ENCODE results near the gene DPYD. TPM values are rescaled to one million over a fixed set of nuclear protein-coding genes. Genes with fewer than 3 reads are reported as not detected.

Gene DPYD
- total and polyA plus RNA-seq, 4 donors = 16.2 to 51.3 (median 29.1) TPM

DNA sequence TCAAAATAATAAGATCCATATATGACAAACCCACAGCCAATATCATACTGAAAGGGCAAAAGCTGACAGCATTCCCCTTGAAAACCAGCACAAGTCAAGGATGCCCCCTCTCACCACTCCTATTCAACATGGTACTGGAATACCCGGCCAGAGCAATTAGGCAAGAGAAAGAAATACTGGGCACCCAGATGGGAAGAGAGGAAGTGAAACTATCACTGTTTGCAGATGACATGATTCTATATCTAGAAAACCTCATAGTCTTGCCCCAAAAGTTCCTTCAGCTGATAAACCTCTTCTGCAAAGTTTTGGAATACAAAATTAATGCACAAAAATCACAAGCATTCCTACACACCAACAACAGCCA, 756.6 kb downstream of the DPYD start:
- Histone ChIP-seq H3K27ac (ENCODE audit: low read depth in 1 of 2, low read length in 2 of 2) (no peak overlapping the region), H3K36me3 (ENCODE audit: control insufficient read depth in 1 of 2, insufficient read depth in 2 of 2, low read length in 1 of 2) (no peaks in the 10 kb centered on the region), H3K27me3 (ENCODE audit: control insufficient read depth in 1 of 2, insufficient read depth in 2 of 2, low read length in 1 of 2) (no peaks in the 10 kb centered on the region), H3K4me3 (ENCODE audit: low read length in 2 of 2) (no peak overlapping the region), H3K4me1 (ENCODE audit: control insufficient read depth in 1 of 2, insufficient read depth in 2 of 2, low read length in 2 of 2) (no peaks in the 10 kb centered on the region), H3K9me3 (ENCODE audit: control insufficient read depth, low read length) (no peaks in the 10 kb centered on the region)
- DNase-seq (no peak), ATAC-seq (ENCODE audit: low FRiP score) (no peak)
- intact Hi-C loops (cut with DNase I) = no loop called here
- 83 to 84% methylated on average over 1 of the region's 1 CpG for WGBS, 2 donors

DNA sequence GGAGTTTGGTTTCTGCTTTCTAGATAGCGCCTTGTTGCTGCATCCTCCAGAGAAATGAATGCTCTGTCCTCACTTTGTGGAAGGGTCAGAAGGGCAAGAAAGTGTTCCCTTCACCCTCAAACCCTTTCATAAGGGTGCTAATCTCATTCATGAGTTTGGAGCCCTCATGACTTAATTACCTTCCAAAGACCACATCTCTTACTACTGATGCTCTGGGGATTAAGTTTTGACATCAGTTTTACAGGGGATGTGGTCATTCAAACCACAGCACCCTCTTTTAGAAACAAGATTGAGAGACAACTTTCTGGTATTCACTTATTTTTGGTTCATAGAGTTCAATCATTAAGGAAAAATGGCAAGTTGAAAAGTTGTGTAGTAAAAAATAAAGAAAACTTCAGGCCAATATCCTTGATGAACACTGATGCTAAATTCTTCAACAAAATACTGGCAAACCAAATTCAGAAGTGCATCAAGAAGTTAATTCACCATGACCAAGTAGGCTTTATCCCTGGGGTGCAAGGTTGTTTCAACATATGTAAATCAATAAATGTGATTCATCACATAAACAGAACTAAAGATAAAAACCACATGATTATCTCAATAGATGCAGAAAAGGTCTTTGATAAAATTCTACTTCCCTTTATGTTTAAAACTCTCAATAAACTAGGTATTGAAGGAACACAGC, 757.1 kb downstream of the DPYD start:
- H3K27me3 ChIP-seq (ENCODE audit: control insufficient read depth in 1 of 2, insufficient read depth in 2 of 2, low read length in 1 of 2) = no peaks in the 10 kb centered on the region
- intact Hi-C loops (cut with DNase I) = no loop called here
- H3K4me1 ChIP-seq (ENCODE audit: control insufficient read depth in 1 of 2, insufficient read depth in 2 of 2, low read length in 2 of 2) = no peaks in the 10 kb centered on the region
- WGBS, 2 donors = 92 to 96% methylated on average over 1 of the region's 1 CpG
- no peaks in the 10 kb centered on the region for H3K9me3 ChIP-seq (ENCODE audit: control insufficient read depth, low read length)
- ATAC-seq (ENCODE audit: low FRiP score) = no peak
- no peaks in the 10 kb centered on the region for H3K36me3 ChIP-seq (ENCODE audit: control insufficient read depth in 1 of 2, insufficient read depth in 2 of 2, low read length in 1 of 2)
- no peak for DNase-seq
- H3K4me3 ChIP-seq (ENCODE audit: low read length in 2 of 2) = no peak overlapping the region
- H3K27ac ChIP-seq (ENCODE audit: low read depth in 1 of 2, low read length in 2 of 2) = no peak overlapping the region

DNA sequence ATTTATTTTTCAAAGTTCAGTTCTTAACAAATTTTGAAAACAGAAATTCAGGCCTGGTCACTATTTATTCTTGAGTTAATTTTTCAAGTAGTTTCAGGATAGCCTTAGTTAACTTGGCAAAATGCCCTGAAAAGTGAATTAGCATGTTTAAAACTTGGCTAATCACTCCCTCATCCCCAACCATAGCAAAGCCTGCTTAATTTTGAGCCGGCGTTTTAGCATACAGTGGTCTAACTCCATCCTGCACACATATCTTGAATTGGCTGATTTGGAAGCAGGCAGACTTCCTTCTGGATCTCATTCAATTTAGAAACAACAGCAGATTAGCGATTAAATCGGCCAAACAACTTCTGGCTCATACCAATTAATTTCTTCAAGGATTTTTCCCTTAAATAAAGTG, 760.0 kb downstream of the DPYD start:
- H3K36me3 ChIP-seq (ENCODE audit: control insufficient read depth in 1 of 2, insufficient read depth in 2 of 2, low read length in 1 of 2) = no peaks in the 10 kb centered on the region
- H3K4me3 ChIP-seq (ENCODE audit: low read length in 2 of 2) = no peak overlapping the region
- 43% methylated on average over 4 of the region's 4 CpGs for WGBS, 2 donors
- intact Hi-C loops (cut with DNase I) = no loop called here
- H3K27me3 ChIP-seq (ENCODE audit: control insufficient read depth in 1 of 2, insufficient read depth in 2 of 2, low read length in 1 of 2) = no peaks in the 10 kb centered on the region
- no peaks in the 10 kb centered on the region for H3K4me1 ChIP-seq (ENCODE audit: control insufficient read depth in 1 of 2, insufficient read depth in 2 of 2, low read length in 2 of 2)
- DNase-seq = no peak
- H3K27ac ChIP-seq (ENCODE audit: low read depth in 1 of 2, low read length in 2 of 2) = no peak overlapping the region
- ATAC-seq (ENCODE audit: low FRiP score) = no peak
- H3K9me3 ChIP-seq (ENCODE audit: control insufficient read depth, low read length) = no peaks in the 10 kb centered on the region

- intact Hi-C loops (cut with DNase I) = no loop called here
- ATAC-seq (ENCODE audit: low FRiP score) (no peak), DNase-seq (no peak)
- Histone ChIP-seq H3K4me1 (ENCODE audit: control insufficient read depth in 1 of 2, insufficient read depth in 2 of 2, low read length in 2 of 2) (no peaks in the 10 kb centered on the region), H3K27ac (ENCODE audit: low read depth in 1 of 2, low read length in 2 of 2) (no peak overlapping the region), H3K9me3 (ENCODE audit: control insufficient read depth, low read length) (no peaks in the 10 kb centered on the region), H3K27me3 (ENCODE audit: control insufficient read depth in 1 of 2, insufficient read depth in 2 of 2, low read length in 1 of 2) (no peaks in the 10 kb centered on the region), H3K4me3 (ENCODE audit: low read length in 2 of 2) (no peak overlapping the region), H3K36me3 (ENCODE audit: control insufficient read depth in 1 of 2, insufficient read depth in 2 of 2, low read length in 1 of 2) (no peaks in the 10 kb centered on the region)
These were observed 761.5 kb downstream of the DPYD start for GRCh38 chr1:97159342-97159741.

DNA sequence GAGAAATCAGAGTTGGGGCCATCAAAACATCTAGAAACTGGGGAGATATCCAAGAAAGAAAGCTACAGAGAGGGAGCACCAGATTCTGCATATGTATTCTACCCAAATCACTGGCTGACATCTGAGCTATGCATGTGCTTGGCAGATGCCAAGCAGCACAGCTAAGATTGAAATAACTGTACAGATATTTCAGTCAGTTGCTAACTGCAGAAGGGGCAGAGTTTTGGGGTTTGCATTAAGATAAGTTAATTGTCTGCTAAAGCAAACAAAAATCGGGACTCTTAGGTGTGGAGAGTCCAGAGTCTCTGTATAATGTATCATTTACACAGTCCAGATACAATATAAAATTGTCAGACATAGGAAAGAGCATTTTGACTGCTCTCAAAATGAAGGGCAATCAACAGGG, 762.1 kb downstream of the DPYD start:
- DNase-seq (no peak), ATAC-seq (ENCODE audit: low FRiP score) (no peak)
- no peaks in the 10 kb centered on the region for H3K36me3 ChIP-seq (ENCODE audit: control insufficient read depth in 1 of 2, insufficient read depth in 2 of 2, low read length in 1 of 2)
- no peak overlapping the region for H3K27ac ChIP-seq (ENCODE audit: low read depth in 1 of 2, low read length in 2 of 2)
- intact Hi-C loops (cut with DNase I) = no loop called here
- H3K27me3 ChIP-seq (ENCODE audit: control insufficient read depth in 1 of 2, insufficient read depth in 2 of 2, low read length in 1 of 2) = no peaks in the 10 kb centered on the region
- no peaks in the 10 kb centered on the region for H3K4me1 ChIP-seq (ENCODE audit: control insufficient read depth in 1 of 2, insufficient read depth in 2 of 2, low read length in 2 of 2)
- 19 to 38% methylated on average over 1 of the region's 1 CpG for WGBS, 2 donors
- H3K4me3 ChIP-seq (ENCODE audit: low read length in 2 of 2) = no peak overlapping the region
- no peaks in the 10 kb centered on the region for H3K9me3 ChIP-seq (ENCODE audit: control insufficient read depth, low read length)

DNA sequence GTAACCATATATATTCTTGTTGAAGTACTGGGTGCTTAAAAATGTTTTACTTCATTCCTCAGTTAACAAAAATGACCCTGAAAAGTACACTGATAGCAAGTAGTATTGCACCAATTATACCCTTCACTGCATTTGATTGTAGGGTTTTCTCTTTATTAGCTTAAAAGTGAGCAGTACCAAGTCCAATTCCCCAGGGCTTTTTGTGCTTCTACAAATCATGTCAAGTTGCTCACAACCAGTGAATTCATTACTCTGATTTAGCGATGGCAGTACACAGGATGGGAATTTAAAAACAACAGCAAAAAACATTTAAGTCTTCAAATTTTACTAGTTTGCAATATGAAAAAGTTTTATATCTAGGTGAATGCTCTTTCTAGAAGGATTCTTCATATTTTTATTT, 762.8 kb downstream of the DPYD start:
- ATAC-seq (ENCODE audit: low FRiP score) (no peak), DNase-seq (no peak)
- no peak overlapping the region for H3K27ac ChIP-seq (ENCODE audit: low read depth in 1 of 2, low read length in 2 of 2)
- no peaks in the 10 kb centered on the region for H3K36me3 ChIP-seq (ENCODE audit: control insufficient read depth in 1 of 2, insufficient read depth in 2 of 2, low read length in 1 of 2)
- intact Hi-C loops (cut with DNase I) = no loop called here
- no peaks in the 10 kb centered on the region for H3K27me3 ChIP-seq (ENCODE audit: control insufficient read depth in 1 of 2, insufficient read depth in 2 of 2, low read length in 1 of 2)
- H3K4me3 ChIP-seq (ENCODE audit: low read length in 2 of 2) = no peak overlapping the region
- 37 to 67% methylated on average over 1 of the region's 1 CpG for WGBS, 2 donors
- no peaks in the 10 kb centered on the region for H3K4me1 ChIP-seq (ENCODE audit: control insufficient read depth in 1 of 2, insufficient read depth in 2 of 2, low read length in 2 of 2)
- no peaks in the 10 kb centered on the region for H3K9me3 ChIP-seq (ENCODE audit: control insufficient read depth, low read length)

DNA sequence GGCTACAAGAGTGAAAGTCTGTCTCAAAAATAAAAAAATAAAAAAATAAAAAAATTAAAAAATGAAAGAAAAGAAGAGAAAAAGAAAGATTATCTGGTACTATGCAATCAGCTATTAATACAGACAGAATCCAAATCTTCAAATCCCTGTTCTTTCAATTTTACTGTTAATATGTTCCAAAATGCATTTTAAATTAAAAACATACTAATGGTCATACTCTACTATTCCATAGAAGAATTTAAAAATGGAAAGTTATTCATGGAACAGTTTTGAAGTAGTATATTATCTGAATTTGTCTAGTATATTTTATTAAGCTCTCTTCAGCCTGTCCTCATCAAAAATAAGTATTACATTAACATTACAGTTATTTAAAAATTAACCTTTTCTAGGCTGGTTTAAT, 769.2 kb downstream of the DPYD start:
- H3K27me3 ChIP-seq (ENCODE audit: control insufficient read depth in 1 of 2, insufficient read depth in 2 of 2, low read length in 1 of 2) = no peaks in the 10 kb centered on the region
- H3K36me3 ChIP-seq (ENCODE audit: control insufficient read depth in 1 of 2, insufficient read depth in 2 of 2, low read length in 1 of 2) = no peaks in the 10 kb centered on the region
- no peak overlapping the region for H3K27ac ChIP-seq (ENCODE audit: low read depth in 1 of 2, low read length in 2 of 2)
- H3K4me1 ChIP-seq (ENCODE audit: control insufficient read depth in 1 of 2, insufficient read depth in 2 of 2, low read length in 2 of 2) = no peaks in the 10 kb centered on the region
- no peak for ATAC-seq (ENCODE audit: low FRiP score)
- no peak overlapping the region for H3K4me3 ChIP-seq (ENCODE audit: low read length in 2 of 2)
- intact Hi-C loops (cut with DNase I) = no loop called here
- no peaks in the 10 kb centered on the region for H3K9me3 ChIP-seq (ENCODE audit: control insufficient read depth, low read length)
- DNase-seq = no peak

DNA sequence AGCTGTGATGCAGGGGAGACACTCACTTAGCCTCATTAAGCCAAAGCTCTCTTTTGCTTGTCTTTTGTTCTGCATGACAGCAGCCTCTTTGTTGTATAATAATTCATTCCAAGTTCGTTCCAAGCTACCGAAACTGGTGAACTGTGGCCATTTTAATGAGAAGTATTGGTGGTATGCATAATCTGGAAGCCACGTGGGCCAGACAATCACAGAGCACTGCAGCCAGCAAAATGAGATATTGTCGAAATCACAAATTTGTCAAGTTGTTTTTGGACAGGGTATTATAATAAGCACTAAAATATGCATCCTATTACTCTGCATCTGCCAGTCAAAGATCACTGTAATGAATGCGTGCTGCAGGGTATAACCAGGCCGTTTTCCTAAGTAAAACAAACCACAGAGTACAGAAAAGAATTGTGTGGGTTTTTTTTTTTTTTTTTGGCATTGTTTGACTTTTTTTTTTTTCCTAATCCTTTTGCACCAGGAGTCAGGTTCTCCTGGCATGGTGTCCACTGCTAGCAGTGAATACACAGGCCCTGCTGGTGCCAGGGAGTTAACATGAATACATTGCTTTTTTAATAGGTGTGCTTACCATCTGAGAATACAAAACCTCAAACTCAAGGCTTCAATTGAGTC, 775.4 kb downstream of the DPYD start:
- H3K4me1 ChIP-seq (ENCODE audit: control insufficient read depth in 1 of 2, insufficient read depth in 2 of 2, low read length in 2 of 2) = peaks cover 0 to 3% of the 10 kb centered on the region in 2 donors
- WGBS, 2 donors = 7 to 8% methylated on average over 6 of the region's 6 CpGs
- no peak for DNase-seq
- intact Hi-C loops (cut with DNase I) = no loop called here
- H3K27ac ChIP-seq (ENCODE audit: low read depth in 1 of 2, low read length in 2 of 2) = no peak overlapping the region
- no peak for ATAC-seq (ENCODE audit: low FRiP score)
- H3K27me3 ChIP-seq (ENCODE audit: control insufficient read depth in 1 of 2, insufficient read depth in 2 of 2, low read length in 1 of 2) = no peaks in the 10 kb centered on the region
- H3K4me3 ChIP-seq (ENCODE audit: low read length in 2 of 2) = no peak overlapping the region
- no peaks in the 10 kb centered on the region for H3K9me3 ChIP-seq (ENCODE audit: control insufficient read depth, low read length)
- H3K36me3 ChIP-seq (ENCODE audit: control insufficient read depth in 1 of 2, insufficient read depth in 2 of 2, low read length in 1 of 2) = no peaks in the 10 kb centered on the region

- no peak overlapping the region for H3K27ac ChIP-seq (ENCODE audit: low read depth in 1 of 2, low read length in 2 of 2)
- H3K27me3 ChIP-seq (ENCODE audit: control insufficient read depth in 1 of 2, insufficient read depth in 2 of 2, low read length in 1 of 2) = no peaks in the 10 kb centered on the region
- peaks cover 0 to 3% of the 10 kb centered on the region in 2 donors for H3K4me1 ChIP-seq (ENCODE audit: control insufficient read depth in 1 of 2, insufficient read depth in 2 of 2, low read length in 2 of 2)
- H3K9me3 ChIP-seq (ENCODE audit: control insufficient read depth, low read length) = no peaks in the 10 kb centered on the region
- H3K4me3 ChIP-seq (ENCODE audit: low read length in 2 of 2) = no peak overlapping the region
- no peak for ATAC-seq (ENCODE audit: low FRiP score)
- no peaks in the 10 kb centered on the region for H3K36me3 ChIP-seq (ENCODE audit: control insufficient read depth in 1 of 2, insufficient read depth in 2 of 2, low read length in 1 of 2)
- intact Hi-C loops (cut with DNase I) = no loop called here
- no peak for DNase-seq
These were observed 776.3 kb downstream of the DPYD start for GRCh38 chr1:97144527-97144926.
